NCI-H82 (cell line): ENCODE results near the gene PMEPA1.
A peak's percentile ranks its signal among the peaks of the same experiment; 100 is the strongest.

Source experiments
- DNase-seq: peaks from one replicate; lab custom pipeline; 2025; lab: John Stamatoyannopoulos, UW

The PMEPA1 gene

GRCh38 chr20:57622579-57623381 is 87.0 kb downstream of the PMEPA1 start:
- DNase-seq: peak; percentile 72

- no peak for DNase-seq
Measured at GRCh38 chr20:57622201-57622570, 87.6 kb downstream of the PMEPA1 start.

DNA sequence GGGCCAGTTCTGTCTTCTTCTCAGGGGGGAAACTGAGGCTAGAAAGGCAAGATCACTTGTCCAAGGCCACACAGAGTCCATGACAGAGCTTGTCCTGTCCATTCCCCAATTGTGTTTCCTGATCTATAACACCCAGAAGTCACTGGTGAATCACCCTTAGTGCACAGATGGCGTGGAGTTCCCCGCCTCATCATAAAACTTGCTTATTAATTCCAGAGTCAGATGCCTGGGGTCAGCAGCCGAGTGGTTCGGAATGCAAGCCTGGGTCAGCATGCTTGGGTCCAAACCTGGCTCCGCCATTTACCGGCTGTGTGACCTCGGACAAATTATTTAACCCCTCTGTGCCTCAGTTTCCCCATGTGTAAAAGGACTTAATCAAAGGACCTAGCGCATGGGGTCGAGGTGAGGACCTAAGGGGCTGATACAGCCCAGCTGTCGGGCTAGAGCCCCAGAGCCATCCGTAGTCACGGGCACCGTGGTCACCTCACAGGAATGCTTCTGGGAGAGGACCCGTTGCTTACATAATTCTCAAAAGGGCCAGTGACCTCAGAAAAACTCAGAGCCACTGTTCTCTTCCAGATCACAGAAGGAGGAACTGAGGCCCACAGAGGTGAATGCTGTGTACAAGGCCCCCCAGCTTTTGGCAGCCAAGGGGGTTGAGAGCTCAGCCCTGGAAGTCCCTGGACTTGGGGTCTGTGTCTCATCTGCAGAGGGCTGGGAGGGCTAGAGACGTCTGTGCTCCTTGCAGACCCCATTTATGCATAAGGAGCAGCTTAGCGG is 88.2 kb downstream of the PMEPA1 start:
- DNase-seq: no peak

DNA sequence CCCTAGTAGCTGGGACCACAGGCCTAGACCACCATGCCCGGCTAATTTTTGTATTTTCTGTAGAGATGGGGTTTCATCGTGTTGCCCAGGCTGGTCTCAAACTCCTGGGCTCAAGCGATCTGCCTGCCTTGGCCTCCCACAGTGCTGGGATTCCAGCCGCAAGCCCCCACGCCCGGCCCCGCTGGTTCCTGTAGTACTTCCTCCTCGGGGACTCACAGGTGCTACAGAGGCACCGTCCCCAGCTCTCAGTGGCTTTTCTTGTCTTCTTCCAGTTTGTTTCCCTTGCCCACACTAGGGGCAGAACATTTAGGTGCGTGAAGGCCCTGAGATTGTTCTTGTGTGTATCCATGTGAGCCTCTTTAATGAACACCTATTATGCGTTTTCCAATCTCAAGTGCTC is 88.8 kb downstream of the PMEPA1 start:
- no peak for DNase-seq

DNA sequence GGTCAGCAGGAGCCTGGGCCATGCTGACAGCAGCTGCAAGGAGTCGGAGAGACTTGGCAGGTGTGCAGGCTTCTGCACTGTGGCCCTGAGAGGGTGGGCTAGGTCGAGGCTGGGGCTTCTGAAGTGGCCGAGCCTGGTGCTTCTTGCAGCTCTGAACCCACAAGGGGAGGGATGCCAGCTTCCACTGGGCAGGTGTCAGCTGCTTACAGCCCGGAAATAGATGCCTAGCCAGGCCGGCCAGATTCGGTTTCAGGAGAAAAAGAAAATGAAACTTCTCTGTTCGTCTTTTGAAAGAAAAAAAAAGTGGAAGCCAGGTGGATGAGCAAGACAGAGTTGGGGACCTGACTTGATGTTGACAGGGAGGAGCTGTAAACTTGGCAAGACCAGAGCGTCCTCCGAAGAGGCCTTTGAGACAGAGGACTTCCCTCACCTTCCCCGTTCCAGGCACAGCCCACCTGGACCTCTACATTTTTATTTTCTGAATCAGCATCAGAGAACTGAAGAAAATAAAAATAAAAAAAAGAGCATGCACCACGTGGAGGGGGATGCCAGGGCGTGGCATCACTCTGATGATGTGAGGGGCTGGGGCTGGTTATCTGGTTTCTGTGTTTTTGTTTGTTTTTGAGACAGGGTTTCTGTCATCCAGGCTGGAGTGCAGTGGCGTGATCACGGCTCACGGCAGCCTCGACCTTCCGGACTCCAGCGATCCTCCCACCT is 89.4 kb downstream of the PMEPA1 start, which contains the start of gene ZBP1:
TSS of gene ZBP1 (minus strand) at position 153 of the 717 bp plus-strand sequence. CDS start at position 22, 131 bp downstream.
- no peak for DNase-seq

- no peak for DNase-seq
Measured at GRCh38 chr20:57619051-57619831, 90.6 kb downstream of the PMEPA1 start.

DNA sequence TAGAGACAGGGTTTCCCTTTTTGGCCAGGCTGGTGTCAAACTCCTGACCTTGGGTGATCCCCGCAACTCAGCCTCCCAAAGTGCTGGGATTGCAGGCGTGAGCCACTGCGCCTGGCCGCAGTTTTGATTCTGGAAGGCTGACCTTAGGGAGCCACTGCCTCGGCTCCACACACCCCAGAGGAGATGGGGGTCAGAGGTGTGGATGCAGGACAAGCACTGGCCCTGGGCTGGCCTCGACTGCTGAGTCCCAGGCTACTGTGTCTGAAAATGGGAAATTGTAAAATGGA is 91.1 kb downstream of the PMEPA1 start:
- no peak for DNase-seq

DNA sequence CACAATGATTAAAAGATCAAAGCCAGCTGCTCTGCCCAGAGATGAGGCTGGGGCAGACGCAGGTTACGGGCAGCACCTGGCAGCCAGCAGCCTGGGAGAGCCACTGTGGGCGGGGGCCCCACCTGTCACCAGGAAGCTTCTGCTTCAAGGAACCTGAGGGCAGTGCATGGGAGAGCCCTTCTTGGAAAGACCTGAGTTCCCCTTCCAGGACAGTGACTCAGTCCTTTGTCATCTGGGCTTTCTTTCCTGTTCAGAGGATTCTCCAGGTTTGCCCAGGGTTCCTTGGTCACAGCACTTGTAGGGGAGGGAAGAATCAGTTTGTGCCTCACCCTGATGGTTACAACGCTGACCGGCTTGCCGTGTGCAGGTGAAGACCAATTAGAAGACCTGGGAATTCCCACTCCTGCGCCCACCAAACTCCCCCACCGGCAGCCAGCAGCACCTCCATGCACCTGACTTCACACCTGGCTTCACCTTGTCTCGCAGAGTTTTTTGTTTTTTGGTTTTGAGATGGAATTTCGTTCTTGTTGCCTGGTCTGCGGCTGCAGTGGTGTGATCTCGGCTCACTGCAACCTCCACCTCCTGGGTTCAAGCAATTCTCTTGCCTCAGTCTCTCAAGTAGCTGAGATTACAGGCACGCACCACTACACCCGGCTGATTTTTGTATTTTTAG is 91.6 kb downstream of the PMEPA1 start:
- peak; percentile 24 for DNase-seq

GRCh38 chr20:57617079-57617795 is 92.6 kb downstream of the PMEPA1 start:
- DNase-seq: no peak

DNA sequence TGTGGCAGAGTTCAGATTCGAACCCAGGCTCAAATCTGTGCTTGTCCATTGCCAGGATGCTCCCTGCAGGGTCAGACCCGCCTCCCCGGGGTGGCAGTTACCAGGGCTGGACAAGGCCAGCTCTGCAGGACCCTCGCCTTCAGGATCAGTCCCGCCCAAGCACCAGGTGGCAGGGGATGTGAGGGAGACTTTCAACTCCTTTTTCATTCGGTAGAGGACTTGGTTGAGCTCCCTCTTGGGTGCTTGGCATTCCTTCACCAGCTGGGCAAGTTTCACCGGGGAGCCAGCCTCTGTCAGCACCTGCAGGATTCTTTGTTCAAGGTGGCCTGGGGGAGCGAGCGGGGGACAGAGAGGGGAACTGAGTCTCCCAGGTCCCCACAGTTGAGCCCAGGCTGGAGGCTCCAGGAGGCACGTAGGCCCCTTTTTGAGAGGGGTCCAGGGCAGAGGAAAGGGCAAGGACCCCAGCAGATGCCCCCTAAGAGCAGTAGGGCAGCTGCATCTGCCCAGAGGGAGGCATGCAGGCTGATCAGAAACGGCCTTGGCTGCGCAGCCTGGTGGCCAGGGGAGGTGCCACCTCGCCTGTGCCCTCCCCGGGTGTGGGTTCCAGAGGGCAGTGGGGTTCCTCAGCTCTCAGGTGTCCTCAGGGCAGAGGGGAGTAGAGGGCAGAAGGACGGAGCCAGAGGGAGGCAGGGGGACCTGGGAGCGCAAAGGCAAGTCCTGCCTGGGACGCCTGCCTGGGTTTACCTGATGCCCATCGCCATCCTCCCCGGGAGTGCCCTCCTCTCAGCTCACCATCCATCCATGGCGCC is 93.5 kb downstream of the PMEPA1 start:
- no peak for DNase-seq

- DNase-seq: no peak
Measured at GRCh38 chr20:57615445-57615811, 94.4 kb downstream of the PMEPA1 start.

GRCh38 chr20:57614490-57615444 is 95.0 kb downstream of the PMEPA1 start:
- no peak for DNase-seq

- DNase-seq: no peak
Measured at GRCh38 chr20:57613481-57613921, 96.3 kb downstream of the PMEPA1 start.

GRCh38 chr20:57612916-57613315 is 96.9 kb downstream of the PMEPA1 start:
- DNase-seq: no peak

DNA sequence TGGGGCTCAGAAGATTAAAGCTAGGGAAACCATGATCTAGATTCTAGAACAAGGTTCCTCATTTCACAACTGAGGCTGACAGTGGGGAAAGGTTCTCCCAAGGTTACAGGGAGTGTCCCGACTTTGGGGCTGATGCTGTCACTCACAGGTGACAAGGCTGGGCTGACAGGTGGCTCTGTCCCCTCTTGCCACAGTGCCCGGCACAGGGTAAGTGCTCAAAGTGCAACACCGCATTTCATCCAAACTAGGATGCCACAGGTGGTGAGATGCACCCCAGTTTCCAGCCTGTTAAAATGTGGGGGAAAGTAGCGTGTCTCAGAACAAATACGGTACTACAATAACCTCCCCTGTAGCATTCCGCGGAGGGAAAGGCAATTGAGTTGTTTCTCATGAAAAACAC is 97.4 kb downstream of the PMEPA1 start:
- no peak for DNase-seq

DNA sequence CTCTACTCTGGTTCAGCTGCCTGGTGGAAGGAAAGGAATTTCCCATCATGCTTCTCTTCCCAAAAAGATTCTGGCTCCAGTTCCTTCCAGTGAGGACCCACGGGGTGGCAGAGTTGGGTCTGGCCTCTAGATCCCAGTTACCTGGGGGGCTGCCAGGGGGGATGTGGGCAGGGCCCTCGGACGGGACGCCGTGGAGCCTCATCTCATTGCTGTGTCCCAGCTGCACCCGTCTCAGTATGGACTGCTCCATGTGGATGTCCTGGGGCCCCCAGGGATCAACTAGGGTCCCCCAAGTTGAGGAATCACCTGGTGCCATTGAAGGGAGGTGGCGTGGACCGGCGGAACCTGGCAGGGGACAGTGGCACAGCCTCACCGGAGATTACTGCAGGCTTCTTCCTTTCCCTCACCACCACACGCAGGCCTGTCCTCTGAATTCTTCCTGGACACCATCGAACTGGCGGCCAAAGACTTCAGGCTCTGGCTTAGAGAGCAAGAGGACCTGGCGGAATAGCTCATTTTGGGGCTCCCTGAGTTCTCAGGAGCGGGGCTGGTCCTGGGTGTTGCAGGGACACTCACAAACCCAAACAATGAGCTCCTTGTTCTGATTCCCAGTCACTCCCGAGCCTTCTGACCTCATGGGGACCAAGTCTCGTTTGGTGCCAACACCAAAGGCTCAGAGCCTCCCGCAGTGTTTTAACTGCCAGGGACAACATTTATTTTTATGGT is 98.1 kb downstream of the PMEPA1 start:
- DNase-seq: no peak

- DNase-seq: no peak
Measured at GRCh38 chr20:57610261-57610952, 99.4 kb downstream of the PMEPA1 start.

GRCh38 chr20:57609842-57610167 is 100.0 kb downstream of the PMEPA1 start:
- peak; percentile 19 for DNase-seq
